ENCODE measurements around the gene TBC1D4. TPM values are rescaled to one million over a fixed set of nuclear protein-coding genes. Genes with fewer than 3 reads are reported as not detected.

TBC1D4 gene
- total RNA-seq, 2 experiments from 2014 or later, result 8.0 to 10.1 TPM

- CTCF ChIA-PET, result no interaction called here
Observed at GRCh38 chr13:75479102-75479740, 2.7 kb downstream of the TBC1D4 start.

DNA sequence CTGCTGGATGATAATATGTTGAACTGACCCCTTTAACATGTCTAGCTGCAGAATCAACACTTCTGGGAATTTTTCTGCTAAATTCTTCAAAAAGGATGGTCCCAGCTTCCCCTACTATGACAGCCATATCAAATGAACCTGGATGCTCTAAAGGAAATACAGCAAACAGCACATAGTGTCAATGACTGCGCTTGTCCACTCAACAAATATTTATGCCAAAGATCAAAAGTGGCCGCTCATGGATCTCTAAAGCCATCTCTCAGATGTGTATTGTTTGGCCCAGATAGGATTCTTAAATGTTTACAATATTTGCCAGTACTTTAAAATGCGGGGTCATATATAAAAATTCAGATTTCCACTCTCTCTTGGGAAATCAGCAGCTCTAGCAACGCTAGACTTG, 3.3 kb downstream of the TBC1D4 start:
- H3K27me3 Mint-ChIP-seq, result peaks cover 49% of the 10 kb centered on the region
- no peak for DNase-seq
- H3K27ac Mint-ChIP-seq, result no peak overlapping the region
- POLR2A ChIA-PET, result no interaction called here
- H3K4me1 Mint-ChIP-seq, result peaks cover 14% of the 10 kb centered on the region
- CTCF ChIA-PET, result no interaction called here
- no peaks in the 10 kb centered on the region for H3K36me3 Mint-ChIP-seq (ENCODE audit: low read depth)
- no peak overlapping the region for H3K4me3 Mint-ChIP-seq
- H3K9me3 Mint-ChIP-seq, result no peaks in the 10 kb centered on the region

More at GRCh38 chr13:75479102-75479740, 2.7 kb downstream of the TBC1D4 start:
- Mint-ChIP-seq H3K36me3 (ENCODE audit: low read depth) (no peaks in the 10 kb centered on the region), H3K4me3 (no peak overlapping the region), H3K27ac (no peak overlapping the region), H3K4me1 (peaks cover 14% of the 10 kb centered on the region), H3K27me3 (peaks cover 52% of the 10 kb centered on the region), H3K9me3 (no peaks in the 10 kb centered on the region)
- POLR2A ChIA-PET, result no interaction called here
- DNase-seq, result no peak

DNA sequence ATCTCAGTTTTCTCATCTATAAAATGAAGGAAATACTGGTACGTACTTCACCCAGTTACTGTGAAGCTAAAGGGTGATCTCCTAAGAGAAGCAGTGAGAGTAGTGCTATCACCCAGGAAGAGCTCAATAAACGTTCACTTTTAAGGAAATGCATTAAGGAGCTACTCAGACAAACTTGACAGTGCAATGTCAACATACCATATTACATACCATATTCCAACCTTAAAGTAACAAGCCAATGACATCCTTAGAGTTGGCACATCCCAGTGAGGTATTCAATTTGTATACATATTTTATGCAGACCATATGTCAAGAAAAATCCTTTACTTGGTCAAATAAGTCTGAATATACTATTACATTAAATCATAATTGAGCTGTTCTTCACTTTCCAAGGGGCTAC, 7.0 kb downstream of the TBC1D4 start:
- H3K27me3 Mint-ChIP-seq, result peaks cover 33% of the 10 kb centered on the region

GRCh38 chr13:75473468-75473867, 8.5 kb downstream of the TBC1D4 start:
- Mint-ChIP-seq H3K27me3 (peaks cover 20% of the 10 kb centered on the region), H3K27ac (no peak overlapping the region), H3K4me1 (no peaks in the 10 kb centered on the region), H3K36me3 (ENCODE audit: low read depth) (no peaks in the 10 kb centered on the region), H3K9me3 (no peaks in the 10 kb centered on the region), H3K4me3 (no peak overlapping the region)
- no peak for DNase-seq
- ChIA-PET POLR2A (no interaction called here), CTCF (no interaction called here)

More for the DNA sequence above, 7.0 kb downstream of the TBC1D4 start:
- H3K9me3 Mint-ChIP-seq, result no peaks in the 10 kb centered on the region
- H3K27ac Mint-ChIP-seq, result no peak overlapping the region
- CTCF ChIA-PET, result no interaction called here
- DNase-seq, result no peak
- POLR2A ChIA-PET, result no interaction called here
- no peak overlapping the region for H3K4me3 Mint-ChIP-seq
- no peaks in the 10 kb centered on the region for H3K4me1 Mint-ChIP-seq
- no peaks in the 10 kb centered on the region for H3K36me3 Mint-ChIP-seq (ENCODE audit: low read depth)

DNA sequence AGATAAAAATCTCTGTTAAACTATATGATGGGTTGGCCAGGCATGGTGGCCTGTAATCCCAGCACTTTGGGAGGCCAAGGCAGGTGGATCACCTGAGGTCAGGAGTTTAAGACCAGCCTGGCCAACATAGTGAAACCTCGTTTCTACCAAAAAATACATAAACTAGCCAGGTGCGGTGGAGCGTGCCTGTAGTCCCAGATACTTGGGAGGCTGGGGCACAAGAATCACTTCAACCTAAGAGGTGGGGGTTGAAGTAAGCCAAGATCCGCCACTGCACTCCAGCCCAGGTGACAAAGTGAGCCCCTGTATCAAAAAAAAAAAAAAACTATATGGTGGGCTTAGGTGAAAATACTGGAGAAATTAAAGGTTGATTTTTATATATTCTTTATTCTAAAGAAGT, 11.3 kb downstream of the TBC1D4 start:
- Mint-ChIP-seq H3K36me3 (ENCODE audit: low read depth) (no peaks in the 10 kb centered on the region), H3K4me3 (no peak overlapping the region), H3K27me3 (peaks cover 8% of the 10 kb centered on the region), H3K27ac (no peak overlapping the region), H3K9me3 (no peaks in the 10 kb centered on the region), H3K4me1 (no peaks in the 10 kb centered on the region)
- no peak for DNase-seq
- CTCF ChIA-PET, result no interaction called here
- POLR2A ChIA-PET, result no interaction called here

- no peak for DNase-seq
- no peak overlapping the region for H3K4me3 Mint-ChIP-seq
- ChIA-PET CTCF (no interaction called here), POLR2A (no interaction called here)
- no peak overlapping the region for H3K27ac Mint-ChIP-seq
- H3K36me3 Mint-ChIP-seq (ENCODE audit: low read depth), result no peaks in the 10 kb centered on the region
- H3K27me3 Mint-ChIP-seq, result peaks cover 12% of the 10 kb centered on the region
- no peaks in the 10 kb centered on the region for H3K9me3 Mint-ChIP-seq
- no peaks in the 10 kb centered on the region for H3K4me1 Mint-ChIP-seq
Observed at GRCh38 chr13:75469047-75469446, 12.9 kb downstream of the TBC1D4 start.

GRCh38 chr13:75468602-75469001, 13.4 kb downstream of the TBC1D4 start:
- Mint-ChIP-seq H3K9me3 (no peaks in the 10 kb centered on the region), H3K27ac (no peak overlapping the region), H3K27me3 (peaks cover 14% of the 10 kb centered on the region), H3K36me3 (ENCODE audit: low read depth) (no peaks in the 10 kb centered on the region), H3K4me3 (no peak overlapping the region), H3K4me1 (no peaks in the 10 kb centered on the region)
- CTCF ChIA-PET, result no interaction called here
- POLR2A ChIA-PET, result no interaction called here
- no peak for DNase-seq

- H3K27ac Mint-ChIP-seq, result no peak overlapping the region
- H3K4me3 Mint-ChIP-seq, result no peak overlapping the region
- peaks cover 14% of the 10 kb centered on the region for H3K27me3 Mint-ChIP-seq
- ChIA-PET CTCF (interaction anchor here (0.6 kb wide), 1 partner anchor 62 kb away, joined by 3 read pairs; no protein-coding TSS in a partner anchor), POLR2A (no interaction called here)
- H3K4me1 Mint-ChIP-seq, result no peaks in the 10 kb centered on the region
- no peaks in the 10 kb centered on the region for H3K9me3 Mint-ChIP-seq
- no peak for DNase-seq
- no peaks in the 10 kb centered on the region for H3K36me3 Mint-ChIP-seq (ENCODE audit: low read depth)
Observed at GRCh38 chr13:75468098-75468497, 13.9 kb downstream of the TBC1D4 start.

- CTCF ChIA-PET, result no interaction called here
- POLR2A ChIA-PET, result no interaction called here
- H3K9me3 Mint-ChIP-seq, result no peaks in the 10 kb centered on the region
- DNase-seq, result no peak
- no peak overlapping the region for H3K4me3 Mint-ChIP-seq
- H3K4me1 Mint-ChIP-seq, result no peaks in the 10 kb centered on the region
- H3K36me3 Mint-ChIP-seq (ENCODE audit: low read depth), result no peaks in the 10 kb centered on the region
- peaks cover 11% of the 10 kb centered on the region for H3K27me3 Mint-ChIP-seq
- no peak overlapping the region for H3K27ac Mint-ChIP-seq
Observed at GRCh38 chr13:75467040-75467728, 14.8 kb downstream of the TBC1D4 start.

DNA sequence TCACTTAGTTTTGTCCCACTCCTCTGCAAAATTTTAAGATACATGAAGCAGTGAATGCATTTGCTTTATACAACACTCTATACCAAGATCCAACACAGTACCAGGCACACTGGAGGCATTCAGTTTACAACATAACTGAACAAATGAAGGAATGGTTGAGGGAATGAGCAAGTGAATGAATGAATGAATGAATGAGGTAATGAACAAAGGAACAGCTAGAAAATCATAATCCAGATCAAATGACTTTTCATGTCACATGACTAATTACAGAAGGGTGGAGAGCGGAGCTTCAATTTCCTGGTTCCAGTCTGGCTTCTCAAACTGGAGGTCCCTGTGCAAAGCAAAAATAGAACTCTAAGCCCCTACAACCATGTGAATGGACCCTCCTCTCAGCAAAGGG, 16.7 kb downstream of the TBC1D4 start:
- Mint-ChIP-seq H3K4me3 (no peak overlapping the region), H3K27me3 (peaks cover 13% of the 10 kb centered on the region), H3K27ac (no peak overlapping the region), H3K36me3 (ENCODE audit: low read depth) (no peaks in the 10 kb centered on the region), H3K9me3 (no peaks in the 10 kb centered on the region), H3K4me1 (no peaks in the 10 kb centered on the region)
- DNase-seq, result no peak
- CTCF ChIA-PET, result no interaction called here
- POLR2A ChIA-PET, result no interaction called here

- Mint-ChIP-seq H3K4me3 (no peak overlapping the region), H3K27ac (no peak overlapping the region), H3K9me3 (no peaks in the 10 kb centered on the region), H3K27me3 (peaks cover 13% of the 10 kb centered on the region), H3K4me1 (no peaks in the 10 kb centered on the region), H3K36me3 (ENCODE audit: low read depth) (no peaks in the 10 kb centered on the region)
- DNase-seq, result no peak
- ChIA-PET CTCF (no interaction called here), POLR2A (no interaction called here)
Observed at GRCh38 chr13:75461314-75461713, 20.7 kb downstream of the TBC1D4 start.

DNA sequence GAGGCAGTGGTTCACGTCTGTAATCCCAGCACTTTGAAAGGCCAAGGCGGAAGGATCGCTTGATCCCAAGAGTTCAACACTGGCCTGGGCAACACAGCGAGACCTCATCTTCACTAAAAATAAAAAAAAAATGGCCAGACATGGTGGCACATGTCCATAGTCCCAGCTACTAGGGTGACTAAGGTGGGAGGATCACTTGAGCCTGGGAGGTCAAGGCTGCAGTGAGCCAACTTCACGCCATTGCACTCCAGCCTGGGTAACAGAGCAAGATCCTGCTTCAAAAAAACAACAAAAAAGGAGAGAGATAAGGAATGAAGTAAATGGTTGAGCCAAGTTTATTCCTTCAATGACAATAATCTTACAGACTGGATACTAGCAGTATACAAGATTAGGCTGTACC, 21.3 kb downstream of the TBC1D4 start:
- Mint-ChIP-seq H3K4me1 (no peaks in the 10 kb centered on the region), H3K27me3 (peaks cover 10% of the 10 kb centered on the region), H3K36me3 (ENCODE audit: low read depth) (no peaks in the 10 kb centered on the region), H3K4me3 (no peak overlapping the region), H3K27ac (no peak overlapping the region), H3K9me3 (no peaks in the 10 kb centered on the region)
- no peak for DNase-seq
- ChIA-PET CTCF (no interaction called here), POLR2A (no interaction called here)

GRCh38 chr13:75458696-75459422, 23.1 kb downstream of the TBC1D4 start:
- Mint-ChIP-seq H3K4me1 (no peaks in the 10 kb centered on the region), H3K27ac (no peak overlapping the region), H3K9me3 (no peaks in the 10 kb centered on the region), H3K36me3 (ENCODE audit: low read depth) (no peaks in the 10 kb centered on the region), H3K27me3 (peaks cover 9% of the 10 kb centered on the region), H3K4me3 (no peak overlapping the region)
- CTCF ChIA-PET, result no interaction called here
- POLR2A ChIA-PET, result no interaction called here
- no peak for DNase-seq

- ChIA-PET POLR2A (no interaction called here), CTCF (no interaction called here)
- Mint-ChIP-seq H3K36me3 (ENCODE audit: low read depth) (no peaks in the 10 kb centered on the region), H3K4me1 (no peaks in the 10 kb centered on the region), H3K4me3 (no peak overlapping the region), H3K27me3 (peaks cover 6% of the 10 kb centered on the region), H3K27ac (no peak overlapping the region), H3K9me3 (no peaks in the 10 kb centered on the region)
- no peak for DNase-seq
Observed at GRCh38 chr13:75455962-75456361, 26.0 kb downstream of the TBC1D4 start.

Data from activated CD4-positive, alpha-beta memory T cell treated with anti-CD3 and anti-CD28 coated beads, Interleukin-2, amount 10 ng/mL, durations not matched to agents 7 days and 5 days (primary cell).